GM12874 (cell line): Measurements from ENCODE around the gene FRMPD2.

ENCODE experiments used
- TF ChIP-seq, protein P1 (sequence below): IDR thresholded peaks from 2 replicates; pipeline ENCODE4 v1.5.1; 2011; ENCODE audit warnings: low read depth, mild to moderate bottlenecking, control low read depth, low read length, moderate library complexity; ENCODE audit not compliant: insufficient read depth

FRMPD2 gene

DNA sequence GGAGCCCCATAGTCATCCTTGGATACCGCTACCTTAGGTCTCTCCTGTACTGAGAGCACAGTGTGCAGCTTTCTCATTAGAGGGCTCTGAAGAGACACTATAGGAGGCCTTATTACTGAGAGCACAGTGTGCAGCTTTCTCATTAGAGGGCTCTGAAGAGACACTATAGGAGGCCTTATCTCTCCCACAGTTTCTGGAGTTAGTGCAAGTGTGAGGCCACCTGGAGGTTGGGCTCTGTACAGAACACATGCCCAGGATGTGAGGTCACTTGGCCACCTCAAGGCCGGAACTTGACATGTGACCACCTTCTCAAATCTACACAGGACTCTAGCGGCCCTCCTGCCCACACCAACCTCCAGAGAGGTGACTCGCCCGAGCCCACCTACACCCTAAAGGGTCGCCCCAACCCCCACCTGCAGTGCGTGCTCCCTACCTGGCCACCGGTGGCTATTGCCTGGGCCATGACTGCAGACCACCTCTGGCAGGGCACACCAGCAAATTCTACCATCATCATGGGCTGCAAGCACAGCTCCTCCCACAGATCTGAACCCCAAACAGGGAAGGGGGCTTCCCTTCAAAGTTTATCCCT is 24.6 kb downstream of the FRMPD2 start:
- TF ChIP-seq, protein P1, sequence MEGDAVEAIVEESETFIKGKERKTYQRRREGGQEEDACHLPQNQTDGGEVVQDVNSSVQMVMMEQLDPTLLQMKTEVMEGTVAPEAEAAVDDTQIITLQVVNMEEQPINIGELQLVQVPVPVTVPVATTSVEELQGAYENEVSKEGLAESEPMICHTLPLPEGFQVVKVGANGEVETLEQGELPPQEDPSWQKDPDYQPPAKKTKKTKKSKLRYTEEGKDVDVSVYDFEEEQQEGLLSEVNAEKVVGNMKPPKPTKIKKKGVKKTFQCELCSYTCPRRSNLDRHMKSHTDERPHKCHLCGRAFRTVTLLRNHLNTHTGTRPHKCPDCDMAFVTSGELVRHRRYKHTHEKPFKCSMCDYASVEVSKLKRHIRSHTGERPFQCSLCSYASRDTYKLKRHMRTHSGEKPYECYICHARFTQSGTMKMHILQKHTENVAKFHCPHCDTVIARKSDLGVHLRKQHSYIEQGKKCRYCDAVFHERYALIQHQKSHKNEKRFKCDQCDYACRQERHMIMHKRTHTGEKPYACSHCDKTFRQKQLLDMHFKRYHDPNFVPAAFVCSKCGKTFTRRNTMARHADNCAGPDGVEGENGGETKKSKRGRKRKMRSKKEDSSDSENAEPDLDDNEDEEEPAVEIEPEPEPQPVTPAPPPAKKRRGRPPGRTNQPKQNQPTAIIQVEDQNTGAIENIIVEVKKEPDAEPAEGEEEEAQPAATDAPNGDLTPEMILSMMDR, result no peak

DNA sequence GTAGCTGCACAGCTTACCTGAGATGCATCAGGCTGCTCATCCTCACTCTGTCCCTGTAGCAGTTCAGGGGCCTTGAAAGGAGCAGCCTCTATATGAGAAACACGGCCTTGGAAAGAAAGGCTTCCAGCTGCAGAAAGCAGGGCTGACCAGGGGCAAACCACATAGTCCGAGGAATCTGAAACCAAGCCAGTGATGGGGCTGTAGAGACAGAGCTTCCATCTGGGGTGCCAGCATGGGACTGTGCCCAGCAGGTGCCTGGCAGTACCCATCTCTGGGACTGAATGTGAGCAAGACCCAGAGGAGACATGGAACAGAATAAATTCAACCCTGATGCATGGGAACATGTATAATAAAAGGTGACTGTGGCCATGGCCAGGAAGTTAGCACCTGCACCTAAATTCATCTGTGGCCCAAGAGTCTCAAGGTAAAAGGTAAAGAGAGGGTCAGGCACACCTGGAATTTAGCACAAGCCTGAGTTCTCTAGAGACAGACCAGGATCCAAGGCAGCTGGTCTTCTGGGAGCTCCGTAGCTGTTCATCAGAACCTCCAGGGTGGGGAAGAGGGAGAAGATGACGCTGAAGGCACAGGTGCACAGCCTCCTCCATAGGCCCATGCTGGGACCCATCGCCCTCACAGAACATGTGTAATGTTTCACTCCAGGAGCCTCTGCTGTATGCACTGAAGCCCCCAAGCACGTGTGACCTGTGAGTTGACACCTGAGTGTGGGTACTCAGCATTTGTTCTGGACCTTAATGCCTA is 25.3 kb downstream of the FRMPD2 start:
- TF ChIP-seq, protein P1, result no peak

DNA sequence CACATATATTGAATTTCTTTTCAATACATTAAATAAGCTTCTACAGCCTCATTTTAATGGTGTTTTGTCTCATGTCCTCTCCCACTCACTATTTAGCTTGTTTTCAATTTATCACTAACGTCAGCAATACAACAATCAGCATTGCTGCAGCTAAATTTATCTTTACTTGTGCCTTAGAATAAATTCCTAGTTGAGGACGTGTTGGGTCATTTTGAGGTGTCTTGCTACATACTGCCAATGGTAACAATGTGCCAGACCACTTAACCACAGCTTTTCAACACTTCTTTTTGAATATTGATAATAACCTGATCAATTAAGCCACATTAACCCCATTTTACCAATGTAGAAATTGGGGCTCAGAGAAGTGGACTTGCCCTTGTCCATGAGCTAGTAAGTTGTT is 26.0 kb downstream of the FRMPD2 start:
- TF ChIP-seq, protein P1, result no peak

DNA sequence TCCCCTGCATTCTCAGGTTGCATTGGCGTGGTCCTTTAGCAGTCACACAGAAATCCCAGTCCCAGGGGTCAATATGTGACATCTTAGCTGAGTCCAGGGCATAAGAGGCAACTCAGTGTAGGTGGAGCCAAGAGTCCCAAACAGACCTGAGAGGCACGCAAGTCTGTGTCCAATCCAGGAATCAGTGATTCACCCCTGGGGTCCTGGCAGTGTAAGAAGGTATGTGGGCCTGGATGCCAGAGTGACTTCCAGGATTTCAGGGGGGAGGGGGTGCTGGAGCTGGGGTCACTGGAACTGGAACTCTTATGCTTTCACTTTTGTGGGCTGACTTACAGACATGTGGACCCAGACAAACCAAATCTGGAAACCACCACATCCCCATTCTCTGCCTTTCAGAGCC is 26.8 kb downstream of the FRMPD2 start:
- TF ChIP-seq, protein P1, result no peak

DNA sequence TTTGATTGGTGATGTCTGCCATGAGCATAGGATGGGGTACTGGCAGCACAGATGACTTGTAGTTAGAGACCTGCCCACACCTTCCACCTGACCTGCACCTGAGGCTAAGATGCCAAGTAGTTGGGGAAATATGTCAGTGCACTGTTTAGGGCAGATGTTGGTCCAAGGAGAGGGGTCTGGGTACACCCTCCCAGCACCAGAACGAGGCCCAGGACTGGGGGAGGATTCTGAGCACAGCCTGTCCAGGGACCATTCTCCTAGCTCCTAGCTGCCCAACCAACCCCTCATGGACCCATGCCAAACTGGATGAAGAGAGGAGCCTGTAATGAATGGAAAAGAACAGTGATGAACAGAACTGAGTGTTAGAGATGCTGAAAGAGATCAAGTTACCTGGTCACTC is 28.0 kb downstream of the FRMPD2 start:
- TF ChIP-seq, protein P1, result no peak

DNA sequence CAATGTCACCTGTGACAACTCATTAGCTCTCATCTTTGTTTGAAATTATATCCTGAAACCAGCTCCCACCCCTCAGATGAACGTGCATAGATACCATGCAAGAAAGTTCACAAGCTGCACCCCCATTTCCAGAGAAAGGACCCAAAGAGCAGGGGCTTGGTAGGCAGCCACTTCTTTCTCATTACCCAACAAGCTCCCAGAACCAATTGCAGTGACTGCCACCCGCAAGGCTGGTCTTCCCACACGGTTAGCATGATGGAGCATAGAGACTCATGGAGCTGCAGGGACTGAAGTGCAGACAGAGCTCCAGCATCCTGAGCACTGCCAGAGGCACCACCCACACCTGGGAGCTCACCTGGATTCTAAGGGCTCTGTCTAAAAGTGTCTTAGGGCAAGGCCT is 28.5 kb downstream of the FRMPD2 start:
- TF ChIP-seq, protein P1, result no peak

DNA sequence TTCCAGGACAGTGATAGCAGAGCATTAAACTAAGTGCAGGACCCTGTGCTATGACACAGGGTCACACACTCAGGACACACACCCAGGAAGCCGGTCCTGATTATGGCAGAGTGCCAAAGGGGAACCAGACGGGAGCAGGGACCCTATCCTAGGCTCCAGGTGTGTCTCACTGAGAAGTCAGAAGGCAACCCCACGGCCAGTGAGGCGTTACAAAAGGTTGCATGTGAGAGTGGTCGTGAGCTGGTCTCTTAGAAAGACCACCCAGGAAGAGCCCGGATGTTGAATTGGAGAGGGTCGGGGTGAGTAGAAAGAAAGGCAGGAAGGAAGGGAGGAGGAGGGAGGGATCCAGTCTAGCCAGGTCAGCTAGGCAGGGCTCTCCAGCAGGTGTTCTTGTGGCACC is 31.0 kb downstream of the FRMPD2 start:
- TF ChIP-seq, protein P1, result no peak
